Peyer's patch (tissue), 4 donors: ENCODE results near the gene ZNF511. TPM values are rescaled to one million over a fixed set of nuclear protein-coding genes. Genes with fewer than 3 reads are reported as not detected.

Experiments
- DNase-seq, 3 donors: peaks; one replicate each; pipeline ENCODE4 v3.0.0-alpha.2; 2017 to 2019
- H3K27ac ChIP-seq, 4 donors: fragments of 200-600 bp; sonication (generic); one replicate each; pipeline ENCODE4 v1.5.1; 2016 to 2019
- H3K27me3 ChIP-seq, 2 donors: fragments of 200-600 bp; sonication (generic); one replicate each; pipeline ENCODE4 v1.5.1; 2019
- H3K36me3 ChIP-seq, 3 donors: fragments of 200-600 bp; sonication (generic); one replicate each; pipeline ENCODE4 v1.5.1; 2016 to 2019
- H3K4me1 ChIP-seq, 4 donors: fragments of 200-600 bp; sonication (generic); one replicate each; pipeline ENCODE4 v1.5.1; 2016 to 2019
- H3K4me3 ChIP-seq, 4 donors: fragments of 200-600 bp; sonication (generic); 1 replicate in 3 of 4; 2 replicates in 1 of 4; pipeline ENCODE4 v1.5.1; 2016 to 2019; ENCODE audit warnings: mild to moderate bottlenecking in 1 of 4
- H3K9me3 ChIP-seq, 4 donors: fragments of 200-600 bp; sonication (generic); one replicate each; pipeline ENCODE4 v1.5.1; 2016 to 2019; ENCODE audit warnings: mild to moderate bottlenecking in 1 of 4
- CTCF ChIP-seq, 6 experiments: fragments of 450-650 bp in 4 of 6; fragments of 200-600 bp in 2 of 6; sonication (generic) in 1 of 6; IDR thresholded peaks; one replicate each; pipeline ENCODE4 v1.5.1; 2017 to 2019; ENCODE audit warnings: antibody characterized with exemption in 6 of 6, mild to moderate bottlenecking in 3 of 6, moderate library complexity in 1 of 6
- POLR2A ChIP-seq, 2 donors: fragments of 450-650 bp; IDR thresholded peaks; one replicate each; pipeline ENCODE4 v1.5.1; 2017; ENCODE audit warnings: antibody characterized with exemption in 2 of 2, mild to moderate bottlenecking in 2 of 2, moderate library complexity in 2 of 2
- total RNA-seq, 4 donors: library from RNA; depleted of rRNA; stranded (reverse); fragments of >200 nt; gene quantifications; one replicate each; pipeline ENCODE4 v1.1.0, GENCODE V29; 2016

Gene ZNF511
- total RNA-seq, 4 donors from 2014 or later = 25.7 to 42.9 (median 30.5) TPM

GRCh38 chr10:133327651-133328357 is 19.1 kb downstream of the ZNF511 start:
- no peak for DNase-seq
- Histone ChIP-seq H3K27me3 (peaks cover 7 to 41% of the 10 kb centered on the region in 2 donors), H3K4me1 (peaks cover 0 to 37% (median 21%) of the 10 kb centered on the region in 4 donors), H3K27ac (no peak overlapping the region), H3K36me3 (no peaks in the 10 kb centered on the region), H3K4me3 (no peak overlapping the region), H3K9me3 (no peaks in the 10 kb centered on the region)
- TF ChIP-seq CTCF (IDR thresholded peaks at IDR 0.05) (no peak), POLR2A (IDR thresholded peaks at IDR 0.05) (no peak)

- no peak for DNase-seq
- TF ChIP-seq CTCF (IDR thresholded peaks at IDR 0.05) (no peak), POLR2A (IDR thresholded peaks at IDR 0.05) (no peak)
- Histone ChIP-seq H3K27me3 (peaks cover 7 to 41% of the 10 kb centered on the region in 2 donors), H3K9me3 (no peaks in the 10 kb centered on the region), H3K4me1 (peaks cover 0 to 37% (median 21%) of the 10 kb centered on the region in 4 donors), H3K4me3 (no peak overlapping the region), H3K27ac (no peak overlapping the region), H3K36me3 (no peaks in the 10 kb centered on the region)
Measured at GRCh38 chr10:133328358-133329343, 19.9 kb downstream of the ZNF511 start.

GRCh38 chr10:133329491-133330202 is 20.9 kb downstream of the ZNF511 start:
- Histone ChIP-seq H3K4me3 (peak overlapping the region in 3 of 4 donors; percentile 24 to 48 (median 32)), H3K27ac (no peak overlapping the region), H3K9me3 (no peaks in the 10 kb centered on the region), H3K27me3 (peaks cover 7 to 43% of the 10 kb centered on the region in 2 donors), H3K4me1 (peaks cover 0 to 37% (median 19%) of the 10 kb centered on the region in 4 donors), H3K36me3 (no peaks in the 10 kb centered on the region)
- peak; percentile 76 to 93 (median 92) for DNase-seq
- TF ChIP-seq CTCF (IDR thresholded peaks at IDR 0.05) = peak; percentile 86 to 96 (median 89)
- TF ChIP-seq POLR2A (IDR thresholded peaks at IDR 0.05) = no peak

GRCh38 chr10:133332936-133333699 is 24.4 kb downstream of the ZNF511 start:
- TF ChIP-seq POLR2A (IDR thresholded peaks at IDR 0.05) = no peak
- TF ChIP-seq CTCF (IDR thresholded peaks at IDR 0.05) = no peak
- no peak for DNase-seq
- no peak overlapping the region for H3K27ac ChIP-seq
- peaks cover 0 to 42% (median 16%) of the 10 kb centered on the region in 4 donors for H3K4me1 ChIP-seq
- H3K4me3 ChIP-seq = no peak overlapping the region
- no peaks in the 10 kb centered on the region for H3K36me3 ChIP-seq
- peaks cover 0 to 33% of the 10 kb centered on the region in 2 donors for H3K27me3 ChIP-seq
- H3K9me3 ChIP-seq = no peaks in the 10 kb centered on the region
